Suprapubic skin (tissue), 4 donors: ENCODE results near the gene EHD4.

Experiments
- POLR2A ChIP-seq, 2 donors: fragments of 450-650 bp; IDR thresholded peaks; one replicate each; pipeline ENCODE4 v1.6.1; 2017; ENCODE audit warnings: antibody characterized with exemption in 2 of 2, mild to moderate bottlenecking in 2 of 2, moderate library complexity in 2 of 2
- POLR2AphosphoS5 ChIP-seq, 3 donors: sonication (generic); formaldehyde crosslinking; IDR thresholded peaks; one replicate each; pipeline ENCODE4 v1.6.1; 2017; ENCODE audit warnings: antibody characterized with exemption in 3 of 3
- TF ChIP-seq, protein P1 (sequence below), 2 donors: fragments of 200-600 bp in 1 of 2; fragments of 450-650 bp in 1 of 2; sonication (generic) in 1 of 2; IDR thresholded peaks; one replicate each; pipeline ENCODE4 v1.5.1; 2016 to 2019; ENCODE audit warnings: antibody characterized with exemption in 2 of 2, mild to moderate bottlenecking in 1 of 2, moderate library complexity in 1 of 2

DNA sequence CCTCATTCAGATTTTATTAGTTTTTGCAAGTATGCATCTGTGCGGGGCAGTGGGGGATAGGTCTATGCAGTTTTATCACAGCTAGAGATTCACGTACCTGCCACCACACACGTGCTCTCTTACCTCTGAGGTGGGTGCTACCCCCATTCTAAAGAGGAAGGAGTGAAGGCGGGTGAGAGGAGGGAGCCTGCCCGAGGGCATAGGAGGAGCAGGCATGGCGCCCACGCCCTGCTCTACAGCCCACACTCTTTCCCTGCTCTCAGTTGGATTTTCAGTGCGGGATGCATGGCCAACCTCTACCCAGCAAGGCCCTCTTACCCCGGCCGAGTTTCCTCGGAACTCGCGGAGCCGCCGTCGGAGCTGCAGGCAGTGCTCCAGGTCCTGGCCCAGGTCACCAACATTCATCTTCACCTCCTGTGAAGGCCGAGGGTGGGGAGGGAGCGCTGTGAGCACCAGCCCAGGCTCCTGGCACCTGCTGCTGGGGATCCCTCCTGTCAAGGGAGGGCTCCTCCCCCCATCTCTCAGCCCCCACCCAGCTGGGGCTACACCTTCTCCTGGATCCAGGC lies 106.8 kb downstream of the EHD4 start:
- TF ChIP-seq, protein P1, sequence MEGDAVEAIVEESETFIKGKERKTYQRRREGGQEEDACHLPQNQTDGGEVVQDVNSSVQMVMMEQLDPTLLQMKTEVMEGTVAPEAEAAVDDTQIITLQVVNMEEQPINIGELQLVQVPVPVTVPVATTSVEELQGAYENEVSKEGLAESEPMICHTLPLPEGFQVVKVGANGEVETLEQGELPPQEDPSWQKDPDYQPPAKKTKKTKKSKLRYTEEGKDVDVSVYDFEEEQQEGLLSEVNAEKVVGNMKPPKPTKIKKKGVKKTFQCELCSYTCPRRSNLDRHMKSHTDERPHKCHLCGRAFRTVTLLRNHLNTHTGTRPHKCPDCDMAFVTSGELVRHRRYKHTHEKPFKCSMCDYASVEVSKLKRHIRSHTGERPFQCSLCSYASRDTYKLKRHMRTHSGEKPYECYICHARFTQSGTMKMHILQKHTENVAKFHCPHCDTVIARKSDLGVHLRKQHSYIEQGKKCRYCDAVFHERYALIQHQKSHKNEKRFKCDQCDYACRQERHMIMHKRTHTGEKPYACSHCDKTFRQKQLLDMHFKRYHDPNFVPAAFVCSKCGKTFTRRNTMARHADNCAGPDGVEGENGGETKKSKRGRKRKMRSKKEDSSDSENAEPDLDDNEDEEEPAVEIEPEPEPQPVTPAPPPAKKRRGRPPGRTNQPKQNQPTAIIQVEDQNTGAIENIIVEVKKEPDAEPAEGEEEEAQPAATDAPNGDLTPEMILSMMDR (IDR thresholded peaks at IDR 0.05), result no peak
- TF ChIP-seq POLR2A (IDR thresholded peaks at IDR 0.05) (no peak), POLR2AphosphoS5 (IDR thresholded peaks at IDR 0.05) (no peak)
